Skeletal muscle tissue (tissue), 4 donors: ENCODE data around the gene SPIRE1. TPM values are rescaled to one million over a fixed set of nuclear protein-coding genes. Genes with fewer than 3 reads are reported as not detected.
"Not testable (repeated sequence)": the region's sequence is repeated elsewhere in the genome, so short reads cannot be mapped to it uniquely, and the experiment has no call there.

ENCODE experiments used
- H3K27ac ChIP-seq: one replicate; pipeline ENCODE4 v1.7.0; 2013; ENCODE audit warnings: mild to moderate bottlenecking, low read depth, low read length, inconsistent platforms
- H3K27me3 ChIP-seq, 3 donors: one replicate each; pipeline ENCODE4 v1.7.0; 2013; ENCODE audit warnings: low read length in 3 of 3; ENCODE audit not compliant: control insufficient read depth in 3 of 3, insufficient read depth in 3 of 3
- H3K36me3 ChIP-seq, 3 donors: one replicate each; pipeline ENCODE4 v1.7.0; 2013; ENCODE audit warnings: low read length in 3 of 3; ENCODE audit not compliant: control insufficient read depth in 3 of 3, insufficient read depth in 3 of 3
- H3K4me1 ChIP-seq, 3 donors: one replicate each; pipeline ENCODE4 v1.7.0; 2013; ENCODE audit warnings: low read length in 3 of 3, mild to moderate bottlenecking in 3 of 3; ENCODE audit not compliant: control insufficient read depth in 3 of 3, insufficient read depth in 3 of 3
- H3K4me3 ChIP-seq, 3 donors: one replicate each; pipeline ENCODE4 v1.7.0; 2013; ENCODE audit warnings: low read length in 3 of 3
- H3K9ac ChIP-seq, 3 donors: one replicate each; pipeline ENCODE4 v1.7.0; 2013; ENCODE audit warnings: low read length in 3 of 3, mild to moderate bottlenecking in 3 of 3, moderate library complexity in 2 of 3, low read depth in 1 of 3
- H3K9me3 ChIP-seq, 3 donors: one replicate each; pipeline ENCODE4 v1.7.0; 2013; ENCODE audit warnings: low read length in 3 of 3; ENCODE audit not compliant: control insufficient read depth in 3 of 3
- total RNA-seq: library from RNA; depleted of rRNA; stranded (reverse); fragments of >200 nt; gene quantifications from one replicate; pipeline ENCODE4 v1.2.3, GENCODE V29; 2014
- donor health status: Osteomylitis.

Gene SPIRE1
- total RNA-seq, 1 donor from 2014 or later: 15.1 TPM

- no peak overlapping the region for H3K9ac ChIP-seq
- no peaks in the 10 kb centered on the region for H3K4me1 ChIP-seq
- H3K4me3 ChIP-seq: no peak overlapping the region
- H3K27me3 ChIP-seq: no peaks in the 10 kb centered on the region
- H3K36me3 ChIP-seq: no peaks in the 10 kb centered on the region
- no peaks in the 10 kb centered on the region for H3K9me3 ChIP-seq
- H3K27ac ChIP-seq: no peak overlapping the region
These were observed 26.0 kb downstream of the SPIRE1 start for GRCh38 chr18:12631831-12632477.

- Histone ChIP-seq H3K36me3 (no peaks in the 10 kb centered on the region), H3K4me1 (no peaks in the 10 kb centered on the region), H3K4me3 (no peak overlapping the region), H3K9ac (no peak overlapping the region), H3K27ac (no peak overlapping the region), H3K27me3 (no peaks in the 10 kb centered on the region), H3K9me3 (no peaks in the 10 kb centered on the region)
These were observed 27.8 kb downstream of the SPIRE1 start for GRCh38 chr18:12630136-12630535.

GRCh38 chr18:12628706-12629702 is 28.9 kb downstream of the SPIRE1 start:
- H3K9ac ChIP-seq: no peak overlapping the region

GRCh38 chr18:12627199-12627598 is 30.7 kb downstream of the SPIRE1 start:
- not testable (repeated sequence) for H3K9me3 ChIP-seq, H3K27ac ChIP-seq, H3K36me3 ChIP-seq, H3K4me3 ChIP-seq, H3K9ac ChIP-seq, H3K4me1 ChIP-seq, H3K27me3 ChIP-seq

More at GRCh38 chr18:12628706-12629702, 28.9 kb downstream of the SPIRE1 start:
- Histone ChIP-seq H3K27ac (no peak overlapping the region), H3K4me1 (no peaks in the 10 kb centered on the region), H3K9me3 (no peaks in the 10 kb centered on the region), H3K36me3 (no peaks in the 10 kb centered on the region), H3K27me3 (no peaks in the 10 kb centered on the region), H3K4me3 (no peak overlapping the region)

- Histone ChIP-seq H3K36me3 (no peaks in the 10 kb centered on the region), H3K27ac (no peak overlapping the region), H3K4me3 (no peak overlapping the region), H3K4me1 (no peaks in the 10 kb centered on the region), H3K27me3 (no peaks in the 10 kb centered on the region), H3K9ac (no peak overlapping the region), H3K9me3 (no peaks in the 10 kb centered on the region)
These were observed 32.7 kb downstream of the SPIRE1 start for GRCh38 chr18:12625241-12625640.

GRCh38 chr18:12621742-12622306 is 36.1 kb downstream of the SPIRE1 start:
- no peaks in the 10 kb centered on the region for H3K36me3 ChIP-seq
- no peak overlapping the region for H3K27ac ChIP-seq
- no peaks in the 10 kb centered on the region for H3K9me3 ChIP-seq
- H3K4me1 ChIP-seq: no peaks in the 10 kb centered on the region
- no peak overlapping the region for H3K9ac ChIP-seq
- no peaks in the 10 kb centered on the region for H3K27me3 ChIP-seq
- no peak overlapping the region for H3K4me3 ChIP-seq

GRCh38 chr18:12615748-12616147 is 42.2 kb downstream of the SPIRE1 start:
- H3K4me1 ChIP-seq: no peaks in the 10 kb centered on the region
- no peak overlapping the region for H3K27ac ChIP-seq
- no peaks in the 10 kb centered on the region for H3K36me3 ChIP-seq
- no peak overlapping the region for H3K4me3 ChIP-seq
- no peak overlapping the region for H3K9ac ChIP-seq
- no peaks in the 10 kb centered on the region for H3K9me3 ChIP-seq
- H3K27me3 ChIP-seq: no peaks in the 10 kb centered on the region

- H3K4me3 ChIP-seq: no peak overlapping the region
- peaks cover 0 to 3% (median 0%) of the 10 kb centered on the region in 3 donors for H3K4me1 ChIP-seq
- H3K9me3 ChIP-seq: no peaks in the 10 kb centered on the region
- H3K36me3 ChIP-seq: no peaks in the 10 kb centered on the region
- no peak overlapping the region for H3K27ac ChIP-seq
- H3K9ac ChIP-seq: no peak overlapping the region
- no peaks in the 10 kb centered on the region for H3K27me3 ChIP-seq
These were observed 49.6 kb downstream of the SPIRE1 start for GRCh38 chr18:12608301-12608700.

GRCh38 chr18:12606592-12607315 is 51.2 kb downstream of the SPIRE1 start:
- no peak overlapping the region for H3K4me3 ChIP-seq
- H3K27me3 ChIP-seq: no peaks in the 10 kb centered on the region
- H3K27ac ChIP-seq: peak overlapping the region; percentile 64
- H3K4me1 ChIP-seq: peaks cover 0 to 3% (median 0%) of the 10 kb centered on the region in 3 donors
- H3K36me3 ChIP-seq: no peaks in the 10 kb centered on the region
- no peaks in the 10 kb centered on the region for H3K9me3 ChIP-seq
- H3K9ac ChIP-seq: no peak overlapping the region
